ENCODE results near the gene SPRR2B. TPM values are rescaled to one million over a fixed set of nuclear protein-coding genes. Genes with fewer than 3 reads are reported as not detected.
"Not testable (repeated sequence)": the region's sequence is repeated elsewhere in the genome, so short reads cannot be mapped to it uniquely, and the experiment has no call there.

The SPRR2B gene
- polyA plus RNA-seq, 1 donor (not counting 4 experiments of a cell fraction or from before 2014, with no cell fraction given): 0.45 TPM

DNA sequence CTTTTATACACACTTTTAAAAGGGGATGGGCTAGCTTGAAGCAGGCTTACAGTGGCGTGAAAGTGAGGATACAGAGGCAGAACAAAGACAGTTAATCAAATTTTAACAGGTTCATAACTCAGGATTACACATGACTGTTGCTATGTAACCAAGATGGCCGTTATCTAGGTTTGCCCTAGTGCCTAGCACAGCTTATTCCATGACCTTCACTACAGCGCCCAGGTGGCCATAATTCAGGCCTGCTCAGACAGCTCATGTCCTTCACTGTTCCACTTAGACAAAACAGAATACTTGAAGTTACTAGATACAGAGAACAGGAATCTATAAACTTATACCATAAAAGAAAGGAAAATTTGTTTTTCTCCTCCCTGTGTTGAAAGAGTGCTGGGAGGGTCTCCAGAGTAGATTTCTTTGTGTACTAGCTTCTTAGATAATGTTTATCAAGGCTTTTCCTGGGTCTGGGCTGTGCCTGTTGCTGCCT lies 48.1 kb upstream of the SPRR2B start:
- Histone ChIP-seq H4K20me1 (ENCODE audit: control insufficient read depth, extremely low read depth, insufficient read depth, low read length) (no peaks in the 10 kb centered on the region), H3K27ac (ENCODE audit: control insufficient read depth, insufficient read depth, low read length) (no peak overlapping the region), H2AFZ (ENCODE audit: control insufficient read depth, low read length) (no peak overlapping the region), H3K9ac (ENCODE audit: control insufficient read depth, extremely low read depth, insufficient read depth, low read length) (no peak overlapping the region), H3K79me2 (ENCODE audit: control insufficient read depth, insufficient read depth, low read length) (no peaks in the 10 kb centered on the region), H3K36me3 (ENCODE audit: control insufficient read depth in 2 of 2, extremely low read depth in 1 of 2, insufficient read depth in 2 of 2, low read length in 2 of 2) (no peaks in the 10 kb centered on the region), H3K27me3 (ENCODE audit: control insufficient read depth, extremely low read depth, insufficient read depth, low read length) (no peaks in the 10 kb centered on the region), H3K9me3 (ENCODE audit: control insufficient read depth, low read depth, low read length) (no peaks in the 10 kb centered on the region), H3K4me2 (ENCODE audit: control insufficient read depth, extremely low read depth, insufficient read depth, low read depth, low read length) (no peak overlapping the region), H3K4me3 (ENCODE audit: control insufficient read depth in 2 of 3, extremely low read depth in 1 of 3, insufficient read depth in 2 of 3, low read depth in 1 of 3, low read length in 3 of 3) (no peak overlapping the region), H3K4me1 (ENCODE audit: control insufficient read depth, extremely low read depth, insufficient read depth, low read length) (peaks cover 21% of the 10 kb centered on the region), H3K9me1 (ENCODE audit: control insufficient read depth, extremely low read depth, insufficient read depth, low read length) (no peaks in the 10 kb centered on the region)
- TF ChIP-seq EZH2 (IDR thresholded peaks at IDR 0.05; ENCODE audit: low read length): no peak
- dilution Hi-C loops (cut with MboI; ENCODE audit: extremely low pct_ligation_motif_present, low sequenced_read_pairs): no loop called here
- DNase-seq (ENCODE audit: low read depth, low spot score): no peak
- FAIRE-seq: peak; percentile 80

DNA sequence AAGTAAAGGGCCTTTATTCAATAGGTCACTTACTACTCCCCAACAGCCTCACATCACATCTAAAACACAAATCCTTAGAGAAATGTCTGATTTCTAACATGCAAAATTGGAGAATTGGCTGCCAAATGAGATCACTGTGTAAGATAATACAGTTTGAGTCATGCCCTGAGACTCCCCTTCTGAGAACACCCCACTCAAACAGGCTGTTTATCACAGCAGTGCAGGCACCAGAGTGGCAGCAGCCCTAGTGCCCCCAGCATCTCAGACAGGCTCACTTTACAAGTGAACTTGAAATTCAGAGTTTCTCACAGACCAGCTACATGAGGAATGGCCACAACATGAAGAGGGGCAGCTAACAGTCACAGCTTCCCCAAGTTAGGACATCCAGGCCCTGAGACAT lies 43.9 kb upstream of the SPRR2B start:
- H3K9ac ChIP-seq (ENCODE audit: control insufficient read depth, extremely low read depth, insufficient read depth, low read length); H4K20me1 ChIP-seq (ENCODE audit: control insufficient read depth, extremely low read depth, insufficient read depth, low read length); H3K4me3 ChIP-seq (ENCODE audit: control insufficient read depth in 2 of 3, extremely low read depth in 1 of 3, insufficient read depth in 2 of 3, low read depth in 1 of 3, low read length in 3 of 3); H3K9me1 ChIP-seq (ENCODE audit: control insufficient read depth, extremely low read depth, insufficient read depth, low read length); FAIRE-seq; dilution Hi-C loops (cut with MboI; ENCODE audit: extremely low pct_ligation_motif_present, low sequenced_read_pairs); H3K4me1 ChIP-seq (ENCODE audit: control insufficient read depth, extremely low read depth, insufficient read depth, low read length); H3K27ac ChIP-seq (ENCODE audit: control insufficient read depth, insufficient read depth, low read length); H3K4me2 ChIP-seq (ENCODE audit: control insufficient read depth, extremely low read depth, insufficient read depth, low read depth, low read length); H3K79me2 ChIP-seq (ENCODE audit: control insufficient read depth, insufficient read depth, low read length); H3K27me3 ChIP-seq (ENCODE audit: control insufficient read depth, extremely low read depth, insufficient read depth, low read length); H2AFZ ChIP-seq (ENCODE audit: control insufficient read depth, low read length); H3K36me3 ChIP-seq (ENCODE audit: control insufficient read depth in 2 of 2, extremely low read depth in 1 of 2, insufficient read depth in 2 of 2, low read length in 2 of 2); DNase-seq (ENCODE audit: low read depth, low spot score); H3K9me3 ChIP-seq (ENCODE audit: control insufficient read depth, low read depth, low read length): not testable (repeated sequence)

DNA sequence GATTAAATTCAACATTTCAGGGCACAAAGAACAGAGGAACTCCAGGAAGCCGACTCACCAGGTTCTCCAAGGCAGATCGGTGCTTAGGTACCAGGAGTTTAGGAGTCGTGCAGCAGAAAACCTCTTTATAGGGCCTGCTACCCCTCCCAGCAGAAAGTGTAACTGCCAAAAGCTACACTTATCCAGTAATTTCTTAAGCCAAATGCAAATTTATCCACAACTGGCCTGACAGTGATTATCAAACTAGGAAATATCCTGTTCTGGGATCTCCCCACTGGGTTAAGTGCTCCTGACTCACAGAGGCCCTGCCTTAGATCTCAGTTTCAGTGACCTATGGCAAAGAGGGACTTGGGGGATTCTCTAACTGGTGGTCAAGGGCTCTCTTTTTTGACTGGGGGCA lies 42.0 kb upstream of the SPRR2B start, which contains the start of gene SPRR2F:
SPRR2F (minus strand) TSS at position 101 of the 400 bp plus-strand sequence. CDS start 783 bp downstream, outside the sequence.
- Histone ChIP-seq H3K27me3 (ENCODE audit: control insufficient read depth, extremely low read depth, insufficient read depth, low read length) (no peaks in the 10 kb centered on the region), H3K4me2 (ENCODE audit: control insufficient read depth, extremely low read depth, insufficient read depth, low read depth, low read length) (no peak within 1 kb of the TSS), H3K27ac (ENCODE audit: control insufficient read depth, insufficient read depth, low read length) (no peak within 1 kb of the TSS), H3K4me3 (ENCODE audit: control insufficient read depth in 2 of 3, extremely low read depth in 1 of 3, insufficient read depth in 2 of 3, low read depth in 1 of 3, low read length in 3 of 3) (no peak within 1 kb of the TSS), H3K36me3 (ENCODE audit: control insufficient read depth in 2 of 2, extremely low read depth in 1 of 2, insufficient read depth in 2 of 2, low read length in 2 of 2) (no peaks in the 10 kb centered on the region), H3K9me1 (ENCODE audit: control insufficient read depth, extremely low read depth, insufficient read depth, low read length) (no peaks in the 10 kb centered on the region), H3K79me2 (ENCODE audit: control insufficient read depth, insufficient read depth, low read length) (no peaks in the 10 kb centered on the region), H4K20me1 (ENCODE audit: control insufficient read depth, extremely low read depth, insufficient read depth, low read length) (no peaks in the 10 kb centered on the region), H2AFZ (ENCODE audit: control insufficient read depth, low read length) (no peak within 1 kb of the TSS), H3K9me3 (ENCODE audit: control insufficient read depth, low read depth, low read length) (no peaks in the 10 kb centered on the region), H3K4me1 (ENCODE audit: control insufficient read depth, extremely low read depth, insufficient read depth, low read length) (peaks cover 5% of the 10 kb centered on the region), H3K9ac (ENCODE audit: control insufficient read depth, extremely low read depth, insufficient read depth, low read length) (no peak within 1 kb of the TSS)
- FAIRE-seq (no peak), DNase-seq (ENCODE audit: low read depth, low spot score) (no peak)
- dilution Hi-C loops (cut with MboI; ENCODE audit: extremely low pct_ligation_motif_present, low sequenced_read_pairs): no loop called here
- no peak for TF ChIP-seq EZH2 (IDR thresholded peaks at IDR 0.05; ENCODE audit: low read length)
- TF ChIP-seq, protein P1, sequence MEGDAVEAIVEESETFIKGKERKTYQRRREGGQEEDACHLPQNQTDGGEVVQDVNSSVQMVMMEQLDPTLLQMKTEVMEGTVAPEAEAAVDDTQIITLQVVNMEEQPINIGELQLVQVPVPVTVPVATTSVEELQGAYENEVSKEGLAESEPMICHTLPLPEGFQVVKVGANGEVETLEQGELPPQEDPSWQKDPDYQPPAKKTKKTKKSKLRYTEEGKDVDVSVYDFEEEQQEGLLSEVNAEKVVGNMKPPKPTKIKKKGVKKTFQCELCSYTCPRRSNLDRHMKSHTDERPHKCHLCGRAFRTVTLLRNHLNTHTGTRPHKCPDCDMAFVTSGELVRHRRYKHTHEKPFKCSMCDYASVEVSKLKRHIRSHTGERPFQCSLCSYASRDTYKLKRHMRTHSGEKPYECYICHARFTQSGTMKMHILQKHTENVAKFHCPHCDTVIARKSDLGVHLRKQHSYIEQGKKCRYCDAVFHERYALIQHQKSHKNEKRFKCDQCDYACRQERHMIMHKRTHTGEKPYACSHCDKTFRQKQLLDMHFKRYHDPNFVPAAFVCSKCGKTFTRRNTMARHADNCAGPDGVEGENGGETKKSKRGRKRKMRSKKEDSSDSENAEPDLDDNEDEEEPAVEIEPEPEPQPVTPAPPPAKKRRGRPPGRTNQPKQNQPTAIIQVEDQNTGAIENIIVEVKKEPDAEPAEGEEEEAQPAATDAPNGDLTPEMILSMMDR (optimal IDR thresholded peaks at IDR 0.05 in 1 of 3, IDR thresholded peaks at IDR 0.05 in 1 of 3, conservative IDR thresholded peaks at IDR 0.05 in 1 of 3; ENCODE audit: extremely low read depth in 1 of 3, insufficient read depth in 2 of 3, low read length in 3 of 3): no peak

- H3K27ac ChIP-seq (ENCODE audit: control insufficient read depth, insufficient read depth, low read length); H3K9me1 ChIP-seq (ENCODE audit: control insufficient read depth, extremely low read depth, insufficient read depth, low read length); H3K36me3 ChIP-seq (ENCODE audit: control insufficient read depth in 2 of 2, extremely low read depth in 1 of 2, insufficient read depth in 2 of 2, low read length in 2 of 2); dilution Hi-C loops (cut with MboI; ENCODE audit: extremely low pct_ligation_motif_present, low sequenced_read_pairs); H3K9me3 ChIP-seq (ENCODE audit: control insufficient read depth, low read depth, low read length); FAIRE-seq; H3K27me3 ChIP-seq (ENCODE audit: control insufficient read depth, extremely low read depth, insufficient read depth, low read length); H3K4me3 ChIP-seq (ENCODE audit: control insufficient read depth in 2 of 3, extremely low read depth in 1 of 3, insufficient read depth in 2 of 3, low read depth in 1 of 3, low read length in 3 of 3); H4K20me1 ChIP-seq (ENCODE audit: control insufficient read depth, extremely low read depth, insufficient read depth, low read length); H3K9ac ChIP-seq (ENCODE audit: control insufficient read depth, extremely low read depth, insufficient read depth, low read length); H3K79me2 ChIP-seq (ENCODE audit: control insufficient read depth, insufficient read depth, low read length); H2AFZ ChIP-seq (ENCODE audit: control insufficient read depth, low read length); H3K4me2 ChIP-seq (ENCODE audit: control insufficient read depth, extremely low read depth, insufficient read depth, low read depth, low read length); DNase-seq (ENCODE audit: low read depth, low spot score); H3K4me1 ChIP-seq (ENCODE audit: control insufficient read depth, extremely low read depth, insufficient read depth, low read length): not testable (repeated sequence)
Measured at GRCh38 chr1:153112454-153112853, 41.0 kb upstream of the SPRR2B start.
